HepG2 (cell line): ENCODE measurements around the gene TSNAX. TPM values are rescaled to one million over a fixed set of nuclear protein-coding genes. Genes with fewer than 3 reads are reported as not detected.
A peak's percentile ranks its signal among the peaks of the same experiment; 100 is the strongest.

ENCODE experiments used
- ATAC-seq: fragments of 200-7000 bp; cut with Tn5 transposase; 3 replicates; pipeline ENCODE4 v1.9.1; 2020; ENCODE audit warnings: mild to moderate bottlenecking, moderate library complexity
- BruUV-seq: library from RNA; stranded (reverse); fragments of 400-500 nt; replicated peaks from 2 replicates; lab custom pipeline; 2021; lab: Mats Ljungman, UMichigan
- CTCF ChIA-PET: fragments of 300-600 bp; formaldehyde crosslinking; extraction: SDS; loops from one replicate; lab custom pipeline; 2021; ENCODE audit warnings: low total read pairs, inconsistent platforms, low intra/inter-chr PET ratio; lab: Yijun Ruan, JAX
- POLR2A ChIA-PET: fragments of 350-600 bp; sonication (Branson Sonifier 250); formaldehyde crosslinking; loops from one replicate; lab custom pipeline; 2020; ENCODE audit warnings: antibody characterized with exemption, inconsistent platforms; lab: Yijun Ruan, JAX
- DNase-seq: peaks from one replicate; pipeline ENCODE4 v3.0.0-alpha.2; 2015; ENCODE audit warnings: low spot score
- FAIRE-seq: peaks from 3 replicates; lab custom pipeline; 2011; peaks lifted over from hg19 to GRCh38; lab: Jason Lieb, UNC
- H2AFZ ChIP-seq: one replicate; pipeline ENCODE4 v1.6.1; 2011; ENCODE audit warnings: low read length, inconsistent platforms
- H3K27ac ChIP-seq: fragments of 300-600 bp; 3 replicates; pipeline ENCODE4 v1.8.0; 2011; ENCODE audit warnings: mixed run types, mild to moderate bottlenecking, mixed read lengths, low read length, inconsistent platforms; ENCODE audit not compliant: insufficient read depth; ENCODE audit errors: extremely low read length
- H3K27me3 ChIP-seq, 2 experiments: fragments of 200-600 bp in 1 of 2; 2 replicates in 1 of 2; 3 replicates in 1 of 2; pipeline versions ENCODE4 v1.6.0 to v1.8.0; 2011; ENCODE audit warnings: low read length in 2 of 2, mild to moderate bottlenecking in 2 of 2, moderate library complexity in 2 of 2, inconsistent platforms in 1 of 2; ENCODE audit not compliant: insufficient read depth in 2 of 2, control insufficient read depth in 1 of 2
- H3K36me3 ChIP-seq, 2 experiments: fragments of 200-600 bp in 1 of 2; replicated peaks in 1 of 2; 2 replicates in 1 of 2; 3 replicates in 1 of 2; pipeline versions ENCODE4 v1.5.1 to v1.8.0; 2011; ENCODE audit warnings: low read length in 2 of 2, inconsistent platforms in 1 of 2; ENCODE audit not compliant: insufficient read depth in 2 of 2, control insufficient read depth in 1 of 2
- H3K4me1 ChIP-seq: 2 replicates; pipeline ENCODE4 v1.5.1; 2012; ENCODE audit warnings: low read length, inconsistent platforms; ENCODE audit not compliant: insufficient read depth
- H3K4me2 ChIP-seq: 2 replicates; pipeline ENCODE4 v1.6.0; 2011; ENCODE audit warnings: low read depth, low read length, inconsistent platforms
- H3K4me3 ChIP-seq, 3 experiments: fragments of 200-600 bp in 1 of 3; sonication (generic), shearing (Covaris generic) in 1 of 3; replicated peaks in 1 of 3; 2 replicates each; pipeline ENCODE4 v1.5.1; 2011 to 2016; ENCODE audit warnings: low read length in 3 of 3, inconsistent platforms in 2 of 3, low read depth in 2 of 3, mild to moderate bottlenecking in 2 of 3, control low read depth in 1 of 3, mixed read lengths in 1 of 3; ENCODE audit not compliant: insufficient read depth in 1 of 3
- H3K79me2 ChIP-seq: one replicate; pipeline ENCODE4 v1.6.1; 2011; ENCODE audit warnings: low read length, inconsistent platforms; ENCODE audit not compliant: insufficient read depth
- H3K9ac ChIP-seq: 2 replicates; pipeline ENCODE4 v1.6.0; 2011; ENCODE audit warnings: mild to moderate bottlenecking, low read depth, low read length, inconsistent platforms; ENCODE audit not compliant: insufficient read depth
- H3K9me3 ChIP-seq: 2 replicates; pipeline ENCODE4 v1.5.1; 2012; ENCODE audit warnings: mild to moderate bottlenecking, low read length
- H4K20me1 ChIP-seq: 2 replicates; pipeline ENCODE4 v1.6.0; 2011; ENCODE audit warnings: inconsistent platforms, mild to moderate bottlenecking, low read length, moderate library complexity; ENCODE audit not compliant: insufficient read depth
- ATF7 ChIP-seq, 2 experiments: fragments of 450-650 bp in 1 of 2; sonication (generic) in 1 of 2; formaldehyde crosslinking in 1 of 2; IDR thresholded peaks; 2 replicates each; pipeline versions ENCODE4 v1.4.0 to v1.6.1; 2016 to 2020; ENCODE audit warnings: antibody characterized with exemption in 1 of 2, mild to moderate bottlenecking in 1 of 2, missing genetic modification reagents in 1 of 2
- CEBPB ChIP-seq: IDR thresholded peaks from 2 replicates; pipeline ENCODE4 v1.6.1; 2011; ENCODE audit warnings: low read depth, low read length, improper control_type of control experiment, borderline replicate concordance
- DNMT3B ChIP-seq: conservative IDR thresholded peaks from 2 replicates; pipeline ENCODE4 v1.6.1; 2016; ENCODE audit warnings: missing biosample characterization, control low read depth
- HMG20B ChIP-seq: conservative IDR thresholded peaks from 2 replicates; pipeline ENCODE4 v1.6.1; 2016; ENCODE audit warnings: missing genetic modification reagents, missing compliant biosample characterization
- HOMEZ ChIP-seq: IDR thresholded peaks from 2 replicates; pipeline ENCODE4 v1.6.1; 2016; ENCODE audit warnings: low read depth
- KLF16 ChIP-seq, 2 experiments: sonication (generic) in 1 of 2; formaldehyde crosslinking in 1 of 2; IDR thresholded peaks; 2 replicates each; pipeline versions ENCODE4 v1.6.1 to v1.8.0; 2016 to 2023; ENCODE audit warnings: missing genetic modification reagents in 2 of 2, missing compliant biosample characterization in 1 of 2
- MED1 ChIP-seq: sonication (generic); formaldehyde crosslinking; IDR thresholded peaks from 2 replicates; pipeline ENCODE4 v1.4.0; 2020; ENCODE audit warnings: missing genetic modification reagents
- MTA3 ChIP-seq: sonication (generic); formaldehyde crosslinking; IDR thresholded peaks from 2 replicates; pipeline ENCODE4 v1.4.0; 2020; ENCODE audit warnings: missing genetic modification reagents
- PBX2 ChIP-seq: IDR thresholded peaks from 2 replicates; pipeline ENCODE4 v1.6.1; 2016; ENCODE audit warnings: control low read depth
- PBX3 ChIP-seq: sonication (generic); formaldehyde crosslinking; IDR thresholded peaks from 2 replicates; pipeline ENCODE4 v1.8.1; 2023; ENCODE audit warnings: missing genetic modification reagents, inconsistent platforms, borderline replicate concordance
- SP5 ChIP-seq: IDR thresholded peaks from 2 replicates; pipeline ENCODE4 v1.6.1; 2016; ENCODE audit warnings: low read depth, borderline replicate concordance
- TCF7 ChIP-seq: sonication (generic); IDR thresholded peaks from 2 replicates; pipeline ENCODE4 v1.6.1; 2016; ENCODE audit warnings: antibody characterized with exemption, low read depth
- TOE1 ChIP-seq: sonication (generic); formaldehyde crosslinking; IDR thresholded peaks from 2 replicates; pipeline ENCODE4 v1.4.0; 2020; ENCODE audit warnings: mild to moderate bottlenecking, missing genetic modification reagents
- ZBTB42 ChIP-seq: sonication (generic); formaldehyde crosslinking; IDR thresholded peaks from 2 replicates; pipeline ENCODE4 v1.5.0; 2020; ENCODE audit warnings: mild to moderate bottlenecking, missing genetic modification reagents
- ZNF136 ChIP-seq: sonication (generic); formaldehyde crosslinking; IDR thresholded peaks from 2 replicates; pipeline ENCODE4 v1.8.1; 2022; ENCODE audit warnings: low read depth, mild to moderate bottlenecking, moderate library complexity, missing genetic modification reagents
- ZNF224 ChIP-seq: sonication (generic); formaldehyde crosslinking; IDR thresholded peaks from 2 replicates; pipeline ENCODE4 v1.5.0; 2020; ENCODE audit warnings: mild to moderate bottlenecking, missing genetic modification reagents
- ZNF644 ChIP-seq: IDR thresholded peaks from 2 replicates; pipeline ENCODE4 v1.6.1; 2016; ENCODE audit warnings: low read depth
- ZNF788 ChIP-seq: sonication (generic); formaldehyde crosslinking; IDR thresholded peaks from 2 replicates; pipeline ENCODE4 v1.5.0; 2020; ENCODE audit warnings: mild to moderate bottlenecking, missing genetic modification reagents, borderline replicate concordance
- WGBS: methylation state at CpG from one replicate; pipeline ENCODE4 v1.1.6; 2017; ENCODE audit warnings: low lambda C conversion rate; 5-methylcytosine and 5-hydroxymethylcytosine counted together
- in situ Hi-C: cut with HindIII; loops from 2 replicates; pipeline ENCODE4 v1.10.0; 2017; ENCODE audit warnings: low pct_unique_long_range_greater_than_20kb; ENCODE audit not compliant: extremely low pct_ligation_motif_present
- intact Hi-C: fragments of 100-400 bp; cut with micrococcal nuclease; formaldehyde crosslinking; loops from one replicate; pipeline ENCODE4 v1.10.0; 2022; ENCODE audit not compliant: unreplicated experiment
- polyA plus RNA-seq, 8 experiments: library from polyadenylated mRNA; depleted of rRNA in 3 of 8; stranded (reverse) in 7 of 8; unstranded in 1 of 8; fragments of >200 nt; fragmentation: Illumina TruSeq in 4 of 8; extraction: Trizol in 4 of 8; gene quantifications; 2 replicates each; pipeline versions ENCODE4 v1.2.1 to v1.2.3, GENCODE V29; 2011 to 2016; ENCODE audit warnings: low read depth in 4 of 8, missing spikeins in 1 of 8, mixed read lengths in 1 of 8; ENCODE audit not compliant: insufficient read depth in 1 of 8
- total RNA-seq, 5 experiments: library from RNA; depleted of rRNA; stranded (reverse); fragments of >200 nt; fragmentation: Illumina TruSeq; extraction: Trizol; gene quantifications; 2 replicates each; pipeline ENCODE4 v1.2.3, GENCODE V29; 2016; ENCODE audit warnings: low read depth in 1 of 5

The TSNAX gene
- total and polyA plus RNA-seq, 2 of the 13 experiments (the other 11 are each of a cell fraction or from before 2014, with no cell fraction given), result 13.2 to 46.2 TPM

GRCh38 chr1:231487019-231487418, 41.5 kb upstream of the TSNAX start (continued):
- TF ChIP-seq TCF7 (no peak), TOE1 (CRISPR knock-in tag) (no peak), ZBTB42 (no peak), ATF7 (IDR thresholded peaks at IDR 0.05) (no peak), ATF7 (CRISPR knock-in tag; IDR thresholded peaks at IDR 0.05) (no peak), PBX3 (no peak), HOMEZ (peak; percentile 34; the same call in 1 of the 2 replicates)

GRCh38 chr1:231487910-231488309, 40.6 kb upstream of the TSNAX start:
- BruUV-seq, result no TSS peak
- POLR2A ChIA-PET, result no interaction called here
- FAIRE-seq (no peak), ATAC-seq (no peak), DNase-seq (no peak)
- WGBS, result 87% methylated on average over 3 of the region's 3 CpGs
- H3K27me3 ChIP-seq, result no peaks in the 10 kb centered on the region; a peak in 1 of 5 replicates
- no peak overlapping the region for H2AFZ ChIP-seq
- no peak for TF ChIP-seq SP5
- TF ChIP-seq MED1 (CRISPR knock-in tag), result no peak
- no peak for TF ChIP-seq ZNF788
- no peak for TF ChIP-seq ZNF644
- TF ChIP-seq ZNF224, result no peak
- no peak for TF ChIP-seq HMG20B (CRISPR knock-in tag)
- no peak for TF ChIP-seq ZNF136
- no peak for TF ChIP-seq MTA3
- TF ChIP-seq DNMT3B (CRISPR knock-in tag), result no peak
- no peak for TF ChIP-seq PBX2 (CRISPR knock-in tag)
- no peak for TF ChIP-seq CEBPB
- TF ChIP-seq KLF16 (CRISPR knock-in tag; IDR thresholded peaks at IDR 0.05), result no peak
- TF ChIP-seq PBX3, result no peak
- peaks cover 4% of the 10 kb centered on the region; the same call in 1 of the 2 replicates for H3K9me3 ChIP-seq
- no peak overlapping the region for H3K4me3 ChIP-seq
- CTCF ChIA-PET, result no interaction called here
- in situ Hi-C loops, result no loop called here
- no peak overlapping the region for H3K27ac ChIP-seq
- H3K4me1 ChIP-seq, result peaks cover 33% of the 10 kb centered on the region
- H3K4me2 ChIP-seq, result no peak overlapping the region
- H3K36me3 ChIP-seq, result no peaks in the 10 kb centered on the region
- no peaks in the 10 kb centered on the region for H3K79me2 ChIP-seq
- intact Hi-C loops, result no loop called here
- H4K20me1 ChIP-seq, result no peaks in the 10 kb centered on the region
- H3K9ac ChIP-seq, result no peak overlapping the region
